K562 (cell line): ENCODE measurements around the gene PAQR4. TPM values are rescaled to one million over a fixed set of nuclear protein-coding genes. Genes with fewer than 3 reads are reported as not detected.

Source experiments
- ARID1B ChIP-seq: fragments of 450-650 bp; IDR thresholded peaks from 2 replicates; pipeline ENCODE4 v1.6.1; 2016; ENCODE audit warnings: antibody characterized with exemption, mild to moderate bottlenecking, inconsistent platforms
- GABPB1 ChIP-seq: sonication (generic); formaldehyde crosslinking; IDR thresholded peaks from 2 replicates; pipeline ENCODE4 v1.8.0; 2022; ENCODE audit warnings: mild to moderate bottlenecking, missing genetic modification reagents
- GTF2A2 ChIP-seq: IDR thresholded peaks from 2 replicates; pipeline ENCODE4 v1.6.1; 2016; ENCODE audit warnings: mild to moderate bottlenecking, missing genetic modification characterization, missing compliant biosample characterization
- HMG20B ChIP-seq: fragments of 250-450 bp; sonication (Bioruptor Pico); IDR thresholded peaks from 2 replicates; pipeline ENCODE4 v1.5.0; 2021; ENCODE audit warnings: mild to moderate bottlenecking
- HNRNPL ChIP-seq: fragments of 200-400 bp; formaldehyde crosslinking; IDR thresholded peaks from 2 replicates; pipeline ENCODE4 v1.6.1; 2017; ENCODE audit warnings: low read depth, mild to moderate bottlenecking, low read length
- KLF1 ChIP-seq: fragments of 450-650 bp; IDR thresholded peaks from 2 replicates; pipeline ENCODE4 v1.6.1; 2016; ENCODE audit warnings: missing genetic modification characterization, missing compliant biosample characterization
- LEF1 ChIP-seq: fragments of 450-650 bp; IDR thresholded peaks from 2 replicates; pipeline ENCODE4 v1.6.1; 2016; ENCODE audit warnings: mild to moderate bottlenecking
- MAX ChIP-seq: sonication (generic); formaldehyde crosslinking; IDR thresholded peaks from 2 replicates; pipeline ENCODE4 v1.9.0; 2022; ENCODE audit warnings: mild to moderate bottlenecking, missing genetic modification reagents
- MEIS2 ChIP-seq: fragments of 450-650 bp; IDR thresholded peaks from 2 replicates; pipeline ENCODE4 v1.6.1; 2014; ENCODE audit warnings: mild to moderate bottlenecking; ENCODE audit not compliant: partially characterized antibody
- PTBP1 ChIP-seq: fragments of 200-400 bp; formaldehyde crosslinking; IDR thresholded peaks from 2 replicates; pipeline ENCODE4 v1.6.1; 2017; ENCODE audit warnings: low read depth, low read length
- RBM39 ChIP-seq: fragments of 200-400 bp; formaldehyde crosslinking; optimal IDR thresholded peaks from 2 replicates; pipeline ENCODE3; 2018; ENCODE audit warnings: low read depth, low read length
- USF2 ChIP-seq: sonication (generic); formaldehyde crosslinking; IDR thresholded peaks from 2 replicates; pipeline ENCODE4 v1.5.0; 2020; ENCODE audit warnings: missing genetic modification reagents
- VEZF1 ChIP-seq: fragments of 200-800 bp; sonication (Bioruptor generic); IDR thresholded peaks from 2 replicates; pipeline ENCODE4 v1.6.1; 2017; ENCODE audit warnings: missing genetic modification characterization, missing compliant biosample characterization
- ZEB2 ChIP-seq: fragments of 450-650 bp; IDR thresholded peaks from 2 replicates; pipeline ENCODE4 v1.6.1; 2016
- ZNF184 ChIP-seq: sonication (generic); formaldehyde crosslinking; IDR thresholded peaks from 2 replicates; pipeline ENCODE4 v1.5.0; 2020; ENCODE audit warnings: missing genetic modification reagents
- polyA plus RNA-seq, 8 experiments: library from polyadenylated mRNA; depleted of rRNA in 4 of 8; stranded (reverse) in 5 of 8; unstranded in 3 of 8; fragments of >200 nt; fragmentation: Nextera tagmentation in 2 of 8; fragmentation: Illumina TruSeq in 1 of 8; extraction: Ambion mirVana in 2 of 8; extraction: Trizol in 1 of 8; gene quantifications; 2 replicates each; pipeline versions ENCODE4 v1.2.1 to v1.2.3, GENCODE V29; 2011 to 2014; ENCODE audit warnings: inconsistent platforms in 1 of 8, missing spikeins in 1 of 8
- total RNA-seq, 7 experiments: library from RNA; depleted of rRNA in 6 of 7; stranded (reverse); fragments of >200 nt in 6 of 7; fragmentation: Illumina TruSeq in 2 of 7; extraction: Trizol in 2 of 7; gene quantifications; 2 replicates each; pipeline versions ENCODE4 v1.2.1 to v1.2.3, GENCODE V29; 2011 to 2021; ENCODE audit warnings: low replicate concordance in 1 of 7

Gene PAQR4
- total and polyA plus RNA-seq, 9 of the 15 experiments (the other 6 are each of a cell fraction or from before 2014, with no cell fraction given): 0.62 to 40.4 (median 19.5) TPM

GRCh38 chr16:2969545-2970521 lies 685 bp downstream of the PAQR4 start (continued):
- no peak for TF ChIP-seq USF2
- peak; percentile 93 for TF ChIP-seq VEZF1
- TF ChIP-seq ZEB2: 0 out of 2 replicates have a peak, but pooled peaks have one; percentile 23
- TF ChIP-seq PTBP1: no peak
- TF ChIP-seq GABPB1 (CRISPR knock-in tag): peak; percentile 45; the same call in 1 of the 2 replicates
- no peak for TF ChIP-seq KLF1 (tag)
- no peak for TF ChIP-seq LEF1
- no peak for TF ChIP-seq RBM39
- no peak for TF ChIP-seq ZNF184
- TF ChIP-seq GTF2A2: no peak
- peak; percentile 45; the same call in 1 of the 2 replicates for TF ChIP-seq MAX (CRISPR knock-in tag)
- peak; percentile 93 for TF ChIP-seq HNRNPL
- TF ChIP-seq MEIS2: peak; percentile 25
- TF ChIP-seq ARID1B: peak; percentile 23; the same call in 1 of the 2 replicates
- TF ChIP-seq HMG20B (CRISPR knock-in tag): no peak
